GM12875 (cell line): ENCODE data around the gene EFEMP2.
"Not testable (repeated sequence)": the region's sequence is repeated elsewhere in the genome, so short reads cannot be mapped to it uniquely, and the experiment has no call there.

ENCODE experiments used
- H3K4me3 ChIP-seq: one replicate; pipeline ENCODE4 v1.5.1; 2011; ENCODE audit warnings: low read depth, low read length, control low read depth
- TF ChIP-seq, protein P1 (sequence below): IDR thresholded peaks from 2 replicates; pipeline ENCODE4 v1.5.1; 2011; ENCODE audit warnings: low read depth, mild to moderate bottlenecking, control low read depth, inconsistent platforms, low read length, moderate library complexity, borderline replicate concordance; ENCODE audit not compliant: insufficient read depth

Gene EFEMP2

GRCh38 chr11:65842144-65842543, 30.5 kb downstream of the EFEMP2 start:
- TF ChIP-seq, protein P1, sequence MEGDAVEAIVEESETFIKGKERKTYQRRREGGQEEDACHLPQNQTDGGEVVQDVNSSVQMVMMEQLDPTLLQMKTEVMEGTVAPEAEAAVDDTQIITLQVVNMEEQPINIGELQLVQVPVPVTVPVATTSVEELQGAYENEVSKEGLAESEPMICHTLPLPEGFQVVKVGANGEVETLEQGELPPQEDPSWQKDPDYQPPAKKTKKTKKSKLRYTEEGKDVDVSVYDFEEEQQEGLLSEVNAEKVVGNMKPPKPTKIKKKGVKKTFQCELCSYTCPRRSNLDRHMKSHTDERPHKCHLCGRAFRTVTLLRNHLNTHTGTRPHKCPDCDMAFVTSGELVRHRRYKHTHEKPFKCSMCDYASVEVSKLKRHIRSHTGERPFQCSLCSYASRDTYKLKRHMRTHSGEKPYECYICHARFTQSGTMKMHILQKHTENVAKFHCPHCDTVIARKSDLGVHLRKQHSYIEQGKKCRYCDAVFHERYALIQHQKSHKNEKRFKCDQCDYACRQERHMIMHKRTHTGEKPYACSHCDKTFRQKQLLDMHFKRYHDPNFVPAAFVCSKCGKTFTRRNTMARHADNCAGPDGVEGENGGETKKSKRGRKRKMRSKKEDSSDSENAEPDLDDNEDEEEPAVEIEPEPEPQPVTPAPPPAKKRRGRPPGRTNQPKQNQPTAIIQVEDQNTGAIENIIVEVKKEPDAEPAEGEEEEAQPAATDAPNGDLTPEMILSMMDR = no peak
- H3K4me3 ChIP-seq = no peak overlapping the region

DNA sequence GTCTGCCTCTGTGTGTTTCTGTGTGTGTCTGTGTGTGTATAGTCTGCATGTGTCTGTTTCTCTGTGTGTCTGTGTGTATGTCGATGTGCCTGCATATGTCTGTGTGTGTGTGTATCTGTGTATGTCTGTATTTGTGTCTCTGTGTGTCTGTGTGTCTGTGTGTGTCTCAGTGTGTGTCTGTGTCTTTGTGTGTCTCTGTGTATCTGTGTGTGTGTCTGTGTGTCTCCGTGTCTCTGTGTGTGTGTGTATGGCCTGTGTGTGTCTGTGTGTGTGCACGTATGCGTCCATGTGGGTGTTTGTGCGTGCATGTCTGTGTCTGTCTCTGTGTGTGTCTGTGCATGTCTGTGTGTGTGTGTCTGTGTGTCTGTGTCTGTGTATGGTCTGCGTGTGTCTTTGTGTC, 38.4 kb downstream of the EFEMP2 start:
- TF ChIP-seq, protein P1 = no peak
- H3K4me3 ChIP-seq = peak overlapping the region; percentile 80

GRCh38 chr11:65833297-65834030, 39.1 kb downstream of the EFEMP2 start, which contains the start of gene SNX32:
TSS of gene SNX32 (plus strand) at chr11:65833963. CDS start at chr11:65834066, 103 bp downstream.
- H3K4me3 ChIP-seq = peak within 1 kb of the TSS; percentile 80
- TF ChIP-seq, protein P1 = no peak

- H3K4me3 ChIP-seq = not testable (repeated sequence)
Observed at GRCh38 chr11:65832231-65832630, 40.4 kb downstream of the EFEMP2 start.

DNA sequence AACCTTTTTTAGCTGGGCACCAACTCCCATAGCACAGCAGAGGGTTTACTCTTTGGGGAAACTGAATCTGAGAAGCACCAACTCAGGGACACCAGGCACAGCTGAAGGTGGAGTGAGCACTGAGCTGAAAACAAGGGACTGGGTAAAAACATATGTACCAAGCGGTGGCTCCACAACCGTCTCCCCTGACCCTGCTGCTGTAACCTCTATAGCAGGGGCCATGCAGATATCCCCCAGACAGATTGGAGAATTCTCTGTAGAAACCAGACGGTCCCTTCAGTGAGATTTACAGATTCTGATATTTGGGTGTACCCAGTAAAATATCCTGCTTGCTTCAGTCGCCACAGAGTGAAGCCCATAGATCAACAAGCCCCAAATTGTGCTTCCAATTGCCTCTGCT, 43.1 kb downstream of the EFEMP2 start:
- no peak overlapping the region for H3K4me3 ChIP-seq
- TF ChIP-seq, protein P1 = no peak

GRCh38 chr11:65826984-65827735, 45.4 kb downstream of the EFEMP2 start:
- H3K4me3 ChIP-seq = no peak overlapping the region
- TF ChIP-seq, protein P1 = no peak

DNA sequence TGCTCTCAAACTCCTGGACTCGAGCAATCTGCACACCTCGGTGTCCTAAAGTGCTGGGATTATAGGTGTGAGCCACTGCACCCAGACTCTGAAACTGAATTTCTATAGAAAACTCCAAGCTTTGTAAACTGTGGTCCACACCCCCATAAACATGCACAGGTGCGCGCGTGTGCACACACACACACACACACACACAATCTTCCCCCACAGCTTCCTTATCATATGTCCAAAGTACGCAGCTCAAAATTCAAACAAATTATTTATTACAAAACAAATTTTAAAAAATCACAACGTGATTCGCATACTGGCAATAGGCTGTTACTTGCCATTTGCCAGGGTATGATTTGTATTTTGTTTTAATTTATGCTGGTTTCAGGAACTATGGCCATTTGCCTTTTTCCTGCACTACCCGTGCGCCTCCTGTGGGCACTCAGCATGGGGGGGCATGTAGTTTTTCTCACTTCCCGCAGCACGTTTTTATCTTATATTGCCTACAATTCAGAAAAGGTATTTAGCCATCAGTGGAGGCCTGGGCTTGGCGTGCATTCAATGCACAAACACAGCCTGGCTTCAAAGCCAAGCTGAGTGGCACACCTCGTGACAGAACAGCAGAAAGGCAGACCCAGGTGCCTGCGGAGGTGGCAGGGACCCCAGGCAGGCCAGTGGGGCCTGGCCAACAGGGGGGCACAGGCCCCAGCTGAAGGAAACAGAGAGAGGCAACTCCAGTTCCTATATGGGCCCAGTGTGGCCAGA, 49.6 kb downstream of the EFEMP2 start:
- TF ChIP-seq, protein P1 = no peak
- no peak overlapping the region for H3K4me3 ChIP-seq
